HepG2 (cell line): ENCODE results near the gene MYO6. TPM values are rescaled to one million over a fixed set of nuclear protein-coding genes. Genes with fewer than 3 reads are reported as not detected.
A peak's percentile ranks its signal among the peaks of the same experiment; 100 is the strongest.

Source experiments
- ARID3A ChIP-seq: IDR thresholded peaks from 2 replicates; pipeline ENCODE4 v1.6.1; 2012; ENCODE audit warnings: low read depth, low read length, improper control_type of control experiment
- ARID5B ChIP-seq: IDR thresholded peaks from 2 replicates; pipeline ENCODE4 v1.4.0; 2020; ENCODE audit warnings: mild to moderate bottlenecking, missing genetic modification reagents
- ASH2L ChIP-seq: fragments of 300-600, 200-600 bp; sonication (generic); IDR thresholded peaks from 2 replicates; pipeline ENCODE4 v1.7.0; 2017; ENCODE audit warnings: low read depth, mild to moderate bottlenecking, moderate library complexity, mixed read lengths, low read length; ENCODE audit not compliant: insufficient read length
- ATM ChIP-seq: fragments of 450-650 bp; IDR thresholded peaks from 2 replicates; pipeline ENCODE4 v1.7.1; 2017; ENCODE audit warnings: mild to moderate bottlenecking, borderline replicate concordance
- BCL6 ChIP-seq: IDR thresholded peaks from 2 replicates; pipeline ENCODE4 v1.6.1; 2016; ENCODE audit warnings: missing genetic modification reagents, missing compliant biosample characterization
- ELF3 ChIP-seq: IDR thresholded peaks from 2 replicates; pipeline ENCODE4 v1.6.1; 2016; ENCODE audit warnings: missing genetic modification reagents, missing compliant biosample characterization
- FOXK2 ChIP-seq: fragments of 450-650 bp; IDR thresholded peaks from 2 replicates; pipeline ENCODE4 v1.6.1; 2016
- FOXP1 ChIP-seq, 2 experiments: fragments of 450-650 bp in 1 of 2; IDR thresholded peaks; 2 replicates each; pipeline ENCODE4 v1.6.1; 2017 to 2018; ENCODE audit warnings: antibody characterized with exemption in 1 of 2
- GPN1 ChIP-seq: sonication (generic); formaldehyde crosslinking; IDR thresholded peaks from 2 replicates; pipeline ENCODE4 v1.5.1; 2020; ENCODE audit warnings: missing genetic modification reagents, borderline replicate concordance
- ISL2 ChIP-seq: sonication (generic); formaldehyde crosslinking; IDR thresholded peaks from 2 replicates; pipeline ENCODE4 v1.5.0; 2020; ENCODE audit warnings: missing genetic modification reagents
- KAT8 ChIP-seq: IDR thresholded peaks from 2 replicates; pipeline ENCODE4 v1.6.1; 2016; ENCODE audit warnings: missing genetic modification reagents, missing compliant biosample characterization
- KMT2A ChIP-seq: sonication (generic); formaldehyde crosslinking; IDR thresholded peaks from 2 replicates; pipeline ENCODE4 v1.4.0; 2020; ENCODE audit warnings: missing genetic modification reagents
- MAZ ChIP-seq, 2 experiments: sonication (generic) in 1 of 2; formaldehyde crosslinking in 1 of 2; IDR thresholded peaks; 2 replicates each; pipeline versions ENCODE4 v1.5.0 to v1.6.1; 2012 to 2020; ENCODE audit warnings: low read depth in 2 of 2, mild to moderate bottlenecking in 2 of 2, borderline replicate concordance in 1 of 2, improper control_type of control experiment in 1 of 2, low read length in 1 of 2, missing genetic modification reagents in 1 of 2, moderate library complexity in 1 of 2
- MED1 ChIP-seq: sonication (generic); formaldehyde crosslinking; IDR thresholded peaks from 2 replicates; pipeline ENCODE4 v1.4.0; 2020; ENCODE audit warnings: missing genetic modification reagents
- NBN ChIP-seq: fragments of 450-650 bp; conservative IDR thresholded peaks from 2 replicates; pipeline ENCODE4 v1.6.1; 2017
- NCOR1 ChIP-seq: fragments of 200-600 bp; sonication (generic); IDR thresholded peaks from 2 replicates; pipeline ENCODE4 v1.7.0; 2017; ENCODE audit warnings: antibody characterized with exemption, low read length, borderline replicate concordance
- NKX3-1 ChIP-seq: sonication (generic); formaldehyde crosslinking; IDR thresholded peaks from 2 replicates; pipeline ENCODE4 v1.5.0; 2020; ENCODE audit warnings: missing genetic modification reagents
- RFX1 ChIP-seq: fragments of 450-650 bp; IDR thresholded peaks from 2 replicates; pipeline ENCODE4 v1.6.1; 2017
- SAP130 ChIP-seq: IDR thresholded peaks from 2 replicates; pipeline ENCODE4 v1.6.1; 2016; ENCODE audit warnings: low read depth
- SIX4 ChIP-seq: sonication (generic); formaldehyde crosslinking; IDR thresholded peaks from 2 replicates; pipeline ENCODE4 v1.4.0; 2020; ENCODE audit warnings: missing genetic modification reagents
- YEATS4 ChIP-seq: sonication (generic); formaldehyde crosslinking; IDR thresholded peaks from 2 replicates; pipeline ENCODE4 v1.4.0; 2020; ENCODE audit warnings: missing genetic modification reagents, borderline replicate concordance
- ZFP36L1 ChIP-seq: sonication (generic); formaldehyde crosslinking; IDR thresholded peaks from 2 replicates; pipeline ENCODE4 v1.8.0; 2022; ENCODE audit warnings: mild to moderate bottlenecking, missing genetic modification reagents, moderate library complexity
- ZNF256 ChIP-seq: sonication (generic); formaldehyde crosslinking; conservative IDR thresholded peaks from 2 replicates; pipeline ENCODE4 v1.4.0; 2020; ENCODE audit warnings: missing genetic modification reagents
- ZNF292 ChIP-seq: sonication (generic); formaldehyde crosslinking; IDR thresholded peaks from 2 replicates; pipeline ENCODE4 v1.8.1; 2022; ENCODE audit warnings: mild to moderate bottlenecking, low read depth, missing genetic modification reagents, borderline replicate concordance
- ZNF496 ChIP-seq: sonication (generic); formaldehyde crosslinking; IDR thresholded peaks from 2 replicates; pipeline ENCODE4 v1.8.1; 2023; ENCODE audit warnings: mild to moderate bottlenecking, moderate library complexity, missing genetic modification reagents; ENCODE audit not compliant: insufficient replicate concordance
- ZNF644 ChIP-seq: IDR thresholded peaks from 2 replicates; pipeline ENCODE4 v1.6.1; 2016; ENCODE audit warnings: low read depth
- ZNF816 ChIP-seq: sonication (generic); formaldehyde crosslinking; IDR thresholded peaks from 2 replicates; pipeline ENCODE4 v1.8.0; 2022; ENCODE audit warnings: missing genetic modification reagents, mild to moderate bottlenecking, borderline replicate concordance
- polyA plus RNA-seq, 8 experiments: library from polyadenylated mRNA; depleted of rRNA in 3 of 8; stranded (reverse) in 7 of 8; unstranded in 1 of 8; fragments of >200 nt; fragmentation: Illumina TruSeq in 4 of 8; extraction: Trizol in 4 of 8; gene quantifications; 2 replicates each; pipeline versions ENCODE4 v1.2.1 to v1.2.3, GENCODE V29; 2011 to 2016; ENCODE audit warnings: low read depth in 4 of 8, missing spikeins in 1 of 8, mixed read lengths in 1 of 8; ENCODE audit not compliant: insufficient read depth in 1 of 8
- total RNA-seq, 5 experiments: library from RNA; depleted of rRNA; stranded (reverse); fragments of >200 nt; fragmentation: Illumina TruSeq; extraction: Trizol; gene quantifications; 2 replicates each; pipeline ENCODE4 v1.2.3, GENCODE V29; 2016; ENCODE audit warnings: low read depth in 1 of 5

MYO6 gene
- total and polyA plus RNA-seq, 2 of the 13 experiments (the other 11 are each of a cell fraction or from before 2014, with no cell fraction given): 5.4 to 7.5 TPM

- TF ChIP-seq ARID5B (CRISPR knock-in tag) (0 out of 2 replicates have a peak, but pooled peaks have one; percentile 2), NKX3-1 (CRISPR knock-in tag) (no peak), KMT2A (CRISPR knock-in tag) (no peak), ASH2L (peak; percentile 60), ZNF816 (no peak), NCOR1 (no peak; the same call in 1 of the 2 replicates), ZNF644 (CRISPR knock-in tag) (no peak), KAT8 (CRISPR knock-in tag) (peak; percentile 23; the same call in 1 of the 2 replicates), YEATS4 (CRISPR knock-in tag) (no peak), SIX4 (CRISPR knock-in tag) (no peak), FOXK2 (no peak), RFX1 (peak; percentile 26; the same call in 1 of the 2 replicates), GPN1 (CRISPR knock-in tag) (no peak), MAZ (IDR thresholded peaks at IDR 0.05; ENCODE audit: borderline replicate concordance, low read depth, low read length) (no peak), MAZ (CRISPR knock-in tag; IDR thresholded peaks at IDR 0.05; ENCODE audit: low read depth) (no peak), SAP130 (CRISPR knock-in tag) (peak; percentile 53), ZNF292 (CRISPR knock-in tag) (no peak), ZNF256 (no peak), ARID3A (peak; percentile 42; the same call in 1 of the 2 replicates), BCL6 (CRISPR knock-in tag) (no peak), MED1 (CRISPR knock-in tag) (0 out of 2 replicates have a peak, but pooled peaks have one; percentile 25), ZNF496 (no peak), ZFP36L1 (CRISPR knock-in tag) (no peak), NBN (no peak), FOXP1 (IDR thresholded peaks at IDR 0.05) (no peak), FOXP1 (CRISPR knock-in tag; IDR thresholded peaks at IDR 0.05) (peak; percentile 47), ATM (no peak), ISL2 (no peak), ELF3 (CRISPR knock-in tag) (peak; percentile 87; the same call in 1 of the 2 replicates)
Observed at GRCh38 chr6:75735491-75736186, 13.4 kb upstream of the MYO6 start (continued).
